ENCODE results near the gene FAM184B. TPM values are rescaled to one million over a fixed set of nuclear protein-coding genes. Genes with fewer than 3 reads are reported as not detected.

The FAM184B gene
- total RNA-seq, 1 experiment from 2014 or later = not detected

DNA sequence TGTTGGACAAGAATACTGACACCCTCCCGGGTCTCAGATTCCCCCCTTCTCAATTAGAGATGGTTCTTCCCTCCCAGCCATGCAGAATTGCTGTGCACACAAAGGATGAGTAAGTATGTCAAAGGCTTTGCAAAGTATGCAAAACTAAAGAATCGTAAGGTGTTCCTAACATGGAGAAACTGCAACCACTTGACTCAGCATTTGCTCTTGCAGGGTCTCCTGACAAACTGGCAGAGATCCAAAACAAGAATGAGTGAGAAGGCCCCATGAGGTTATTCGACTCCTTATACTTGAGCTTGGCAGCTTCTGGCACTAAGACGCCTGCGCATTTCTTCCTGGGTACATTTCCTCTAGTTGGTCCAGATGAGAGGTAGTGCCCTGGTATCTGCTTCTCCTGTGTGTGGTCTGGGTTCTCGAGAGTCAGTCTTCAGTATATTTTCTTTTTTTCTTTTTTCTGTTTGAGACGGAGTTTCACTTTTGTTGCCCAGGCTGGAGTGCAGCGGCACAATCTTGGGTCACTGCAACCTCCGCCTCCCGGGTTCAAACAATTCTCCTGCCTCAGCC is 8.2 kb downstream of the FAM184B start:
- DNase-seq (ENCODE audit: low spot score) = no peak

DNA sequence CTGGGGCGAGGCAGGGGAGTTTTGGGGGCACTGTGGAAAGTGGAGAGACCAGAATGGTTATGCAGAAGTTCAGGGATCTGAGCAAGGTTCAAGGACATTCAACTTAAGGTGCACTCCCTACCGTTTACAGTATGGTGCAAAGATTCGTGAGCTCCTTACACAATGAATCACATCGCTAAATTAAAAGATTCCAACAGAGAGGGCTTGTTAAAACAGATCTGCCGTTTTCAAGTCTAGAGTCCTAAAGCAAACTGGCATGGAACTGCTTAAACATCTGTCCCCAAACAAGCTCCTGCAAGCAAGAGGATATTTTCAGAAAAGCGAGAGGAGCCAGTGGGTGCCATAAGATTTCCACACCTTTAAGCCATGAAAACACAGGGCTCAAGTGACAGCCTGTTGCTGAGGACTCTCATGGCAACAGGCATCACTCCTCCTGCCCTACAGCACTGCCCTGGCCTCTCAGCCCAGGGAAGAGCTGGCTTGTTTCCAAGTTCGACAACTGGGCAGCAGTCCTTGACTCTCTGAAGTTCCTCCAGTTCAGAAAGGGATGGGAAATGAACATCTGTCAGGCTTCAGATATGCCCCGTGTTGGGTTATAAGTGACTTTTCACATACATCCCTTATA is 10.0 kb downstream of the FAM184B start:
- DNase-seq (ENCODE audit: low spot score) = no peak

DNA sequence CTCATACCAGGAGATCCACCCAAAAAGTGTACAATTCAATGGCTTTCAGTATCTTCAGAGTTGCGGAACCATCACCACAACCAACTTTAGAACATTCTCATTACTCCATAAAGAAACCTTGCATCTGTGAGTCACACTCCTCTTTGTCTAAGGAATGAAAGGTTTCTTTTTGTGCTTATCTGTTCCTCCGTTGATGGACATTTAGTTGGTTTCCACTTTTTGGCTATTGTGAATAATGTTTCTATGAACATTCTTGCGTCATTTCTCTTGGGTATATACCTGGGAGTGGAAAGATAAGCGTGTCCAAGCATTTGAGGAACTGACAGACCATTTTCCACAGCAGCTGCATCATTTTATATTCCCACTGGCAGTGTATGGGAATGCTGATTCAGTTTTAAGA is 10.6 kb downstream of the FAM184B start:
- no peak for DNase-seq (ENCODE audit: low spot score)

DNA sequence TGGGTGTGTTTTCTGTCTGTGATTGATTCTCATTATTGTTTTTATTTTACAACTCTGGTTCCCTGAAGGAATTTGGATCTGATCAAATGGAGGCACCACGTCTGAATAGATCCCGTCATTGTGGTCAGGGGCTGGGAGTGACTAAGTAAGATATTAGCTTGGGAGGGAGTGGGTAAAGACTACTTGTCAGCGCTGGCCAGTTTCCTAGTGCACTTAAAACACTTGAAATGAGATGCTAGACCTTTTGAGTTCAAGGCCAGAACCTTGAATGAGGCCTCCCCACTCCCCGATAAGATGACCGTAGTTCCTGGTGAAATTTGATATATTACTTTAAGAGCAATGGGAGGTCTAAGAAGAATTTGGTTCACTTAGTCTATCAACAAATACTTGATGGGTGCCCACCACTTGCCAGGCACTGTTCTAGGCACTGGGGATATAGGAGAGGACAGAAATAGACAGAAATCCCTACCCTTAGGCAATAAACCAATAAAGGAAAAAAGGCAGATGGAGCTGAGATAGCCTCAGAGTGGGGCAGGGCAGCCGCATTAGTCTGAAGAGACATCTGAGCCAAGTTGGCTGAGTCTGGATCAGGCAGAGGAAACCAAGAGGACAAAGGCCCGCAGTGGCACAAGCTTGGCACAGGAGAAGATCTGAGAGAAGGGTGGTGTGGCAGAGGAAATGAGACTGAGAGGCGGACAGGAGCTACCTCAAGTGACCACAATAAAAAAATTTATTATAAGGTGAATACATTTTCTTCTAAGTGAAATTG is 11.8 kb downstream of the FAM184B start:
- DNase-seq (ENCODE audit: low spot score) = no peak

DNA sequence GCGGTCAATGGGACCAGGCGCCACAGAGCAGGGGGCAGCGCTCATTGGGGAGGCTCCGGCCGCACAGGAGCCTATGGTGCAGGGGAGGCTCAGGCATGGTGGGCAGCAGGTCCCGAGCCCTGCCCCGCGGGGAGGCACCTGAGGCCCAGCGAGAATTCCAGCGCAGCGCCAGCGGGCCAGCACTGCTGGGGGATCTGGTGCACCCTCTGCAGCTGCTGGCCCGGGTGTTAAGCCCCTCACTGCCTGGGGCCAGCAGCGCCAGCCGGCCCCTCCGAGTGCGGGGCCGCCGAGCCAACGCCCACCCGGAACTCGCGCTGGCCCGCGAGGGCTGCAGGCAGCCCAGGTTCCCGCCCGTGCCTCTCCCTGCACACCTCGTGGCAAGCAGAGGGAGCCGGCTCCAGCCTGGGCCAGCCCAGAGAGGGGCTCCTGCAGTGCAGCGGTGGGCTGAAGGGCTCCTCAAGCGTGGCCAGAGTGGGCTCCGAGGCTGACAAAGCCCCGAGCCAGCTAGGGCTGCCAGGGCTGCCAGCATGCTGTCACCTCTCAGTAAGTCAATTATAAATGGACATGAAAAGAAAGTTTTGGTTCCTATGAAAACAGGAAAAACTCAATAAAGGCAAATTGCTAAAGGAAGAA is 14.5 kb downstream of the FAM184B start:
- DNase-seq (ENCODE audit: low spot score) = no peak

DNA sequence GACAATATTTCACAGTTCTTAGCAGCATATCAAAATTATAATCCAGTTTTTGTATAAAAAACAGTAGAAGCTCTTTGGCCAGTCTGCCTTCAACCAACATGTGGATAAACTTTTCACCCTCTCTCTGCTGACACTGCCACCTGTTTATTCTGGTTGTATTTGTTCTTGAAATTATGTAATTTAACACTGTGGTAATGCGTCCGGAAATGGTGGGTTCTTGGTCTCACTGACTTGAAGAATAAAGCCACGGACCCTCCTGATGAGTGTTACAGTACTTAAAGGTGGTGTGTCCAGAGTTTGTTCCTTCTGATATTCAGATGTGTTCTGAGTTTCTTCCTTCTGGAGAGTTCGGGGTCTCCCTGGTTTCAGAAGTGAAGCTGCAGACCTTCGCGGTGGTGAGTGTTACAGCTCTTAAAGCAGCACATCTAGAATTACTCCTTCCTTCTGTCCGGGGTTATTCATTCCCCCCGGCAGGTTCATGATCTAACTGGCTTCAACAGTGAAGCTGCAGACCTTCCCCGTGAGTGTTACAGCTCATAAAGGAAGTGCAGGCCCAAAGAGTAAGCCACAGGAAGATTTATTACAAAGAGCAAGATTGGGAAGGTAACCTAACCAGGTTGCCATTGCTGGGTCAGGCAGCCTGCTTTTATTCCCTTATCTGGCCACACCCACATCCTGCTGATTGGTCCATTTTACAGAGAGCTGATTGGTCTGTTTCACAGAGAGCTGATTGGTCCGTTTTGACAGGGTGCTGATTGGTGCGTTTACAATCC is 15.7 kb downstream of the FAM184B start:
- DNase-seq (ENCODE audit: low spot score) = no peak

DNA sequence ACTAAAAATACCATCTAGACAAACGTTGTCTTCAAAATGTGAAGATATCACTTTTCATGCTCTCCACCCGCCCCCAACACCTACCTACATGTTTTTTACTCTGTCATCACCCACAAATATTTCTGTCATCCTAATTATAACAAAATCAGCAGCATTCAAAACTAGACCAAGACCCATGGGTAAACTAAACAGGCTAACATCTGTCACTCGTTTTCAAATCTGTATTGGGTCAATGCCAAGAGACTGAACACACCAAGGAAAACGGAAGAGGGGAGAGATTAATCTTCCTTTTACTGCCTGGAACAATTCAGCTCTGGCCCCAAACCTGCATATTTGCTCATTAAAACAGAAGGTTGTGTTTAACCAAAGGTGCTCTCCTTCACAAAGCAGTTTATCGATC is 17.5 kb downstream of the FAM184B start:
- DNase-seq (ENCODE audit: low spot score) = no peak

DNA sequence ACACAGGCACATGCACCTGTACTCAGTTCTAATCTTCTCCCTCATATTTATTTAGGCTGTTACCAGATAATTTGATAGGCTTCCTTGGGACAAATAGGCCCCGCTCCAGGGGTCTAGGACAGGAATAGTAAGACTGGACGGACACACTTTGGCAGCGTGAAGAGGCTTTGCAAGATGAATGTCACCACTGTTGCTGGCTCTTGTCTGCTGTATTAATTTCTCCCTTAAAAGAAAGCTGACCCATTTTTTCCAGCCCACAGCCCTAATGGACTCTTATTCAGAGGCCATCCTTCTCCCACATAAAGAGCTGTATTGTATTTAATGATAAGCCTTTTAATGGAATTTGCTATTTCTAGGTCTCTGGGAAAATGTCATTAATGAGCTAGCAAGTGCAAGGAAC is 18.0 kb downstream of the FAM184B start:
- no peak for DNase-seq (ENCODE audit: low spot score)

DNA sequence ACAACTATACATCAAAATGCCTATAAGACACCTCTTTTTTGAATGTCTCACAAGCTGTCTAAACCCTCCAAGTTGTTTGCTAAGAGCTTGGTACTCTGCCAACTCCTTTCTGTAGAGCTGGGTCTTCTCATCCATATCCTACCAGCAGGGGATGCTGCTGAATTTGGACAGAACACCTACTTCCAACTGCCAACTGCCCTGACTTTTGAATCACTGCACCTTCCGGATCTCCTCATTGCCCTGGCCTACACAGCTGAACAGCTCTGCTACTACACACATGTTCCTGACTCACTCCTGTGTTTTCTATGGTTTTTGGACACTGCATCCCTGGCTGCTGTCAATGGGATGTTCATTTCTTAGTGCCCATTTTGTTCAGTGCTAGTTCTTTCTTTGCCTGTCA is 18.7 kb downstream of the FAM184B start:
- DNase-seq (ENCODE audit: low spot score) = peak; percentile 34

DNA sequence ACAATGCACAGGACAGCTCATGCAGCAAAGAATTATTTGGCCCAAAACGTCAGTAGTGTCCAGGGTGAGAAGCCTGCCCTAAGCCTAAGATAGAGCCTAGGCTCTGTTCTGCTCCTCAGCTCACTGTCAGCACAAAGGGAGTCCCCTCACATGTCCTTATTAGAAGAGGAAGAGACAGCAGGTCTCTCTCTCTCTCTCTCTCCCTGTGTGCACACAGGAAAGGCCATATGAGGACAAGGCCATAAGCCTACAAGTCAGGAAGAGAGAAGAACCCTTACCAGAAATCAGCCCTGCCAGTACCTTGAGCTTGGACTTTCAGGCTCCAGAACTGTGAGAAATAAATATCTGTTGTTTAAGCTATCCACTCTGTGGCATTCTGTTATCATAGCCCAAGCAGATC is 20.4 kb downstream of the FAM184B start:
- no peak for DNase-seq (ENCODE audit: low spot score)

DNA sequence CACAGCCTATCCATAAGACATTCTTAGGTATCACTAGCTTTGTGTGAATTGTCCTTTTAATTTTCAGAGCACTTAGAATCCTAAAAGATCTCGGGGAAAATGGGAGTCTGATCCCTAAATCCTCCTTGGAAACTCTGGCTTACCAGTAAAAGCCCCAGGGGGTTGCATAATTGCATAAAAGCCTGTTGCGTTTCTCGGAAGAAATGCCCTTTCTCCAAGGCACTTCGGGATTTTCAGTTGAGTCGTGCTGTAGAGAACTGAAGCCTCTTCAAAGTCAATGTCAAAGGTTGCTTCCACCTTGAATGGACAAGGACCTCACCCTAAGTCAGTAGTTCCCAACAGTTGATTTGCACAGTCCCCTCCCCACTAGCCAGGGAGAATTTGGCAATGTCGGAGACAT is 20.8 kb downstream of the FAM184B start:
- DNase-seq (ENCODE audit: low spot score) = no peak

DNA sequence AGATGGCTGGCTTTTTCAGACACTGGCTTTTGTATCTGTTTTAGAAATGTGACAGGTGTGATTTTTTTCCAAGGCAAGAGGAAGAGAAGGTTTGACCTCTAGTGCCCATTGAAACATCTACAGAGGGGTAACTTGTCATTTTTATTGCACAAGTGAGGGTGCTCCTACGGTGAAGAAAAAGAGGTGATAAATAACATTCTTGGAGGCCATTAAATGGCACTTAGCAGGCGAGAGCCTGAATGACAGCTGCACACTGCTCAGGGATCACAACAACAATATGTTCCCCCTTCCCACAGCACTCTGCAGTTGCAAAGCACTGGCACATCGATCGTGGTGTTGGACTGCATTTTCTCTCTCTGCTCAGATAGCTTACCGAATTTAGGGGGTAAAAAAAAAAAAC is 22.9 kb downstream of the FAM184B start:
- DNase-seq (ENCODE audit: low spot score) = no peak

DNA sequence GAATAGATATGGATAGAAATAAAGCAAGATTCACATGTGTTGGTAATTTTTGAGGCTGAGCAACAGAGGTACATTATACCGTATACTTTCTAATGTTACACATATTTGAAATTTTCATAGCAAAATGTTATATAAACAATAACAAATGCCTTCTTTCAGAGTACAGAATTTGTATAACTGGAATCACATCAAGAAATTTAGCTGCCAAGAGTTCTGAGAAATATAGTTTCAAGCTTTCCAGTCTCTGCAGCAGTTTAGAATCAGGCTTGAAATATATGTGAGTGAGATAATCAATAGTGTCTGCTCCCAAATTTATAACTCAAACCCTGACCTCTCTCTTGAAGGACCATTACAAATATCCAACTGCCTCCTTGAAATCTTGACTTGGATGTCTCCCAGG is 23.8 kb downstream of the FAM184B start:
- no peak for DNase-seq (ENCODE audit: low spot score)

DNA sequence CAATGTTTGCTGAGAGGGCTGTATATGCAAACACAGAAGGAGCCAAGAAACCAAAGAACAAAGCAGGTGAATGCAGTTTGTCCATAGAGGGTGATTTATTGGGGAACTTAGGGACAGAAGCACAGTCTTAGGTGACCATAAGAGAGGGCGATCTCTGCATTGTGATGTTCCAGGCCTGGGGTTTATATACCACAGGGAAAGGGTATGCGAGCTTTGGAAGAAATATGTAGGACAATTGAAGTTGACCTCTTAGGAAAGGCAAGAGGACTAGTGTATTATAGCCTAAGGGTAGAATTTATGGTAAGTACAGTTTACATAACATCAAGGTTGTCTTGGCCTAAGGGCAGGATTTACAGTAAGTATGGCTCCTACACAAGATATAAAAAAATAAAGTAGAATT is 27.8 kb downstream of the FAM184B start:
- peak; percentile 5 for DNase-seq (ENCODE audit: low spot score)

DNA sequence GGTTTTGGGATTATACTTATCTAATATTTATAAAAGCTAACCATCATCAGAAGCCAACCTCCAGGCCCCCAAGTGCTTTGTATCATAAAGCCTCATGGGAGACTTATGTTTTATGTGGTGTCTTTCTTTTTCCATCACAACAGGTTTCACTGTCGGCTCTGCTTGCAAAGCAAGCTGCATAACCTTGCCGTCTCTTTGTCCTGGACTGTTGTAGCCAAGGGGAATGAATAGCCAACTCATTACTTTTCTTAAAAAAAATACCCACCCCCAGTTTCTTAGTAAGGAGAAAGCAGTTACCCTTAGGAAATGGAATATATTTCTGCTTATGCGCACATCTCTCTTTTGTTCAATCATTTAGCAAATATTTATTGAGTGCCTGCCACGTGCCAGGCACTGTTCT is 40.7 kb downstream of the FAM184B start:
- DNase-seq (ENCODE audit: low spot score) = no peak

DNA sequence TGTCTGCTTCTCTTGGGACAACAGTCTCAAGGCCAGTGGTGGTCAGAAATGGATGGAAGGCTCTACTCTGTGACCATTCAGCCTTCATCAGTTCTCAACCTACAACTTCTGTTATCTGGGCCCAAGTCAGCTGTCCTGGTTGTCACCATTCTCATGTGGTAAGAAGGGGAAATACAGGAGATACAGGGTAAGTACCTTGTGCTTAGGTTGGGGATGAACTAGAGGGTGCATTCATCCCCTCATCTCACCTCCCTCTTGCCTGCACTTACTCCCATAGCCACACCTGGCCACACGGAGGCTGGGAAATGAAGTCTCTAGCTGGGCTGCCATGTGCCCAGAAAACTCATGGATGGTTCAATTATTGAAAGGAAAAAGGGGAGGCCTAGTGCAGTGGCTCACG is 44.9 kb downstream of the FAM184B start:
- no peak for DNase-seq (ENCODE audit: low spot score)

DNA sequence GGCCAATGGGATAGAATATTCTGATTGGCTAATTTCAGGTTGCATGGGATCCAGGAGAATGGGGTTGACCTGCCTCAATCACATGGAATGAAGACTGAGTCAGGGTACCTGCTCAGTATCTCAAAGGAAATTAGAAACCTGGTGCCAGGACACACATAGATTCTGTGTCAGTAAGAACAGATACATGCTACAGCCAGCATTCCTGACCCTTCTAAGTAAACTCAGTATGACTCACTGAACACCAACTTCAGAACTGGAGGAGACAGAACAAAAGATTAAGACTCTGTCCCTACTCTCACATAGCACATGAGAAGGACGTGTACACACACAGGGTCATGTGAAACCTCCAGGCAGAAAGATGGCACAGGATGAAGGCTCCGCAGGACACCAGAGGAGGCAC is 54.5 kb downstream of the FAM184B start:
- no peak for DNase-seq (ENCODE audit: low spot score)

DNA sequence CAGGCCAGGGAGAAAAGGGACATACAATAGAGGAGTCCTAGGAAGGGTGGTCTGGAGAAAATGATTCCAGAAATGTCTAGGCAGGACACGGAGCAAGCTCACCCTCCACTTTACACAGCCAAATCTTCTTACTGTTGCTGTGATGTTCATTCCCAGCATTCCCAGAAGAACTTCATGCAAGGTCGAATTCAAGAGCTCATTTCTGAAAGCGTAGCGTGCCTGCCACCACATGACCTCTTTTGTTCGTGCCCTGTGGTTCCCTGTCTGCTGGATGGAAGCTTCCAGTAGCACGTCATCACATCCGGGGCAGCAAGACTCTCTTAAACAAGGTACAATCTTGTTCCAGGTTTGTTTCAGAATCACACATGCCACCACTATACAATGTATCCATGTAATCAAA is 57.8 kb downstream of the FAM184B start:
- DNase-seq (ENCODE audit: low spot score) = no peak

DNA sequence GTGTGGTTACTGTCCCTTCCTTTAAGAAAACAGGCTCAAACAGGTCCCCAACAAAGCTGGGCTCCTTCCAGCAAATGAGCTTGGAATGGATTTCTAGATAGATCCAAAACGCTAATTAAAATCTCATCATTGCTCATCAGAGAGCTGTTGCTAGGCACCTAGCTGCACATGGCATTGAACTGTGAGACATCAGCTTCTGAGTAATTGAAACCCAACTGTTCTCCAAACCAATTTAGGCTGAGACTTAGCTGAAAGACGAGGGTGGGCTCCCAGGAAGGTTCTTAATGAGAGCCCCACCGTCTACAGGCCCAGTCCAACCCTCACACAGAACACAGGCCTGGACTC is 59.1 kb downstream of the FAM184B start:
- DNase-seq (ENCODE audit: low spot score) = no peak

DNA sequence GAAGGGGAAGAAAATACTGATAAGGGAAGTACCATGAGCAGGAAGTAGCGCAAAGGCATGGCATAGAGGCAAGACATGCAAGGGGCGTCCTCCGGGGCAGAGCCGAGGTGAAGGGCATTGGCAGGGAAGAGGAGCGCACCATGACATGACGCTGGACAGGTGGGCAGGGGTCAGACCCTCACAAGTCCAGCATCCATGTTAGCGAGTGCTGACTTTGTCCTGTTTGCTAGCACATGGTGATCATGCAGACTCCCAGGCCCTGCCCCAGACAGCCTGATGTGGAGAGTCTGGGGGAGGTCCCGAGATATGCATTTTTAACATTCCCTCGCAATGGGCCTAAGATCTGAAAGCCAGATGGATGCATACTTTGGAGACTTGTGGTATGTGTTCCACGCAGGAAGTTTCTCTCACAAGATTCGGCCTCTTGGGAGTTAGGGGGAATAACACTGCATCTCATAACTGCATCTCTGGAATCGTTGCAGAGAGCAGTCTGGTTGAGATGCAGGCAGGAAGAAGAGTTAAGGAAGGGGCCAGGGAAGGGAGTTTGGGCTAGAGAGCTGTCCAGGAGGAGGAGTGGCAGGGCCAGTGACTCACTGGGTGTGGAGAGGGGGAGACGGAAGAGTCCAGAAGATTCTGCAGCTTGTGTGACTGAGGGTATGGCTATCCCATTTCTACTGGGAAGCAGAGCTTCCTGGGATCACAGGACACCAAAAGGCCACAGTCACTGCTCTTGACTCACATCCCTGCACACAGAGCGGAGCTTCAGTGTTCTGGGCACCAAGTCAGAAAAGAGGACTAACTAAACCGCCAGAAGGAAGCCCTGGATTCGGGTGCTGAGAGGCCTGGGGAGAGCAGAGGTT is 59.7 kb downstream of the FAM184B start:
- DNase-seq (ENCODE audit: low spot score) = no peak

DNA sequence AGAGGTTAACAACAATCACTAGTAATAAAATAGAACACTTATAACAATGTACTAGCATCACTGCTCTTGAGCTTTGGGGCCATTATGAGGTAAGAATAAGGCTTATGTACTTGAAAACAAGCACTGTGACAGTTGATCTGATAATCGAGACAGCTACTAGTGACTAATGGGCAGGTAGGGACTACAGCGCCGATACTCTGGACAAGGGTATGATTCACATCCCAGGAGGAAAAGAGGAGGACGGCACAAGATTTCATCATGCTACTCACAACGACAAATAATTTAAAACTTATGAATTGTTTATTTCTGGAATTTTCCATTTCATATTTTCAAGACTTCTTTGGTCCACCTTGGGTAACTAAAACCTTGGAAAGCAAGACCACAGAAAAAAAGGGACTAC is 62.3 kb downstream of the FAM184B start:
- no peak for DNase-seq (ENCODE audit: low spot score)
